Mucosa of descending colon (tissue), 3 donors: ENCODE measurements around the gene HSPA2. TPM values are rescaled to one million over a fixed set of nuclear protein-coding genes. Genes with fewer than 3 reads are reported as not detected.
"Not testable (repeated sequence)": the region's sequence is repeated elsewhere in the genome, so short reads cannot be mapped to it uniquely, and the experiment has no call there.

Experiments used
- ATAC-seq: fragments of 200-7000 bp; cut with Tn5 transposase; one replicate; pipeline ENCODE4 v1.9.1; 2020; ENCODE audit warnings: mild to moderate bottlenecking, moderate library complexity
- DNase-seq, 3 donors: peaks; one replicate each; pipeline ENCODE4 v3.0.0-alpha.2; 2020
- H3K36me3 ChIP-seq: fragments of 200-600 bp; one replicate; pipeline ENCODE4 v1.8.0; 2021; ENCODE audit warnings: low read depth, mild to moderate bottlenecking
- H3K4me1 ChIP-seq: fragments of 200-600 bp; one replicate; pipeline ENCODE4 v1.8.0; 2021; ENCODE audit warnings: low read depth, mild to moderate bottlenecking
- H3K4me3 ChIP-seq: fragments of 200-600 bp; one replicate; pipeline ENCODE4 v1.8.0; 2021; ENCODE audit warnings: mild to moderate bottlenecking
- H3K9me3 ChIP-seq: fragments of 200-600 bp; one replicate; pipeline ENCODE4 v1.8.0; 2021; ENCODE audit warnings: mild to moderate bottlenecking
- CTCF ChIP-seq: fragments of 200-600 bp; IDR thresholded peaks from one replicate; pipeline ENCODE4 v1.8.0; 2022; ENCODE audit warnings: antibody characterized with exemption, mild to moderate bottlenecking
- intact Hi-C, 2 donors: fragments of 100-400 bp; cut with DNase I in 1 of 2; cut with micrococcal nuclease in 1 of 2; formaldehyde crosslinking; loops; one replicate each; pipeline versions ENCODE4 v1.11.0 to v1.11.1; 2022; cut with DNase I, micrococcal nuclease
- total RNA-seq, 3 donors: library from RNA; stranded (reverse); fragmentation: NEBNext Ultra II Directional in 2 of 3; extraction: Animal tissue kit (Norgen Biotek cat#: 25700) in 2 of 3; gene quantifications; one replicate each; pipeline versions ENCODE4 v1.2.1 to v1.2.4, GENCODE V29; 2021 to 2023
- donor health status: DM: no; HTN: no; CAD: no; lungs with moderate emphysema.
- donor health status: DM: no; HTN: no; CAD: no.
- donor health status: DM: no; HTN: yes; CAD: no.

Gene HSPA2
- total RNA-seq, 3 donors from 2014 or later: 28.3 to 99.5 (median 58.2) TPM

DNA sequence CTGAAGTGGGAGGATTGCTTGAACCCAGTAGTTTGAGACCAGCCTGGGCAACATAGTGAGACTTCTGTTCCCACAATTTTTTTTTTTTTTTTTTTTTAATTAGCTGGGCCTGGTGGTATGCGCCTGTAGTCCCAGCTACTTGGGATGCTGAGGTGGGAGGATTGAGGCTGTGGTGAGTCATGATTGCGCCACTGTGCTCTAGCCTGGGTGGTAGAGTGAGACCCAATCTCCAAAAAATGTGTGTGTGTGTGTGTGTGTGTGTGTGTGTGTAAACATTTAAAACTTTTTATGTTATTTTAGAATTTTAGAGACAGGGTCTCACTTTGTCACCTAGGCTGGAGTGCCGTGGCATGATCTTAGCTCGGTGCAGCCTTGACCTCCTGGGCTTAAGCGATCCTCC, 16.0 kb downstream of the HSPA2 start:
- intact Hi-C loops: no loop called here
- no peak for TF ChIP-seq CTCF
- no peak for DNase-seq

GRCh38 chr14:64558216-64558615, 17.7 kb downstream of the HSPA2 start:
- H3K9me3 ChIP-seq, ATAC-seq, DNase-seq, H3K4me1 ChIP-seq, H3K36me3 ChIP-seq, intact Hi-C loops, H3K4me3 ChIP-seq: not testable (repeated sequence)

More for the DNA sequence above, 16.0 kb downstream of the HSPA2 start:
- no peak for ATAC-seq
- H3K4me3 ChIP-seq: no peak overlapping the region
- peaks cover 5% of the 10 kb centered on the region for H3K4me1 ChIP-seq
- no peaks in the 10 kb centered on the region for H3K9me3 ChIP-seq
- no peaks in the 10 kb centered on the region for H3K36me3 ChIP-seq

GRCh38 chr14:64561631-64562030, 21.1 kb downstream of the HSPA2 start:
- H3K9me3 ChIP-seq: no peaks in the 10 kb centered on the region
- H3K4me1 ChIP-seq: no peaks in the 10 kb centered on the region
- DNase-seq (no peak), ATAC-seq (no peak)
- intact Hi-C loops: no loop called here
- H3K36me3 ChIP-seq: no peaks in the 10 kb centered on the region
- no peak for TF ChIP-seq CTCF
- H3K4me3 ChIP-seq: no peak overlapping the region

GRCh38 chr14:64562436-64562835, 21.9 kb downstream of the HSPA2 start:
- TF ChIP-seq CTCF: no peak
- no peaks in the 10 kb centered on the region for H3K36me3 ChIP-seq
- ATAC-seq (peak; percentile 81), DNase-seq (peak in 1 of 3 donors; percentile 38)
- no peaks in the 10 kb centered on the region for H3K4me1 ChIP-seq
- intact Hi-C loops: no loop called here
- H3K9me3 ChIP-seq: no peaks in the 10 kb centered on the region
- no peak overlapping the region for H3K4me3 ChIP-seq

DNA sequence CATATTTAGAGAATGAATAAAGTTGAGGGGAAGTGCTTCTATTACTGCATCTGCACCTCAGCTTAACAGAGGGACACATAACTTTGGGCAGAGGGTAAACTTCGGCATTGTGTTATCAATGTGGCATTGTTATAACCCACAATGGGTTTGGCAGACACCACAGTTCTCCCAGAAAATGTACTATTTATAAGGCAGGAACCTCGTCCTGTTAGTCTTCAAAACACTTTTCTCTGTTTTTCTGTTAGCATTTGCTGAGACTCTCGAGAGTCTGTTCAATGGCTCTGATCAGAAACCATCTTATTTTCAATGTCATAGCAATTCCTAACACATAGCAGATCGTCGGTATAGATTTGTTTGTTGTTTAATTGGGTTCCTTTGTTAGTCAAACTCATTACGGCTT, 23.2 kb downstream of the HSPA2 start:
- Histone ChIP-seq H3K36me3 (no peaks in the 10 kb centered on the region), H3K9me3 (no peaks in the 10 kb centered on the region), H3K4me3 (no peak overlapping the region), H3K4me1 (no peaks in the 10 kb centered on the region)
- DNase-seq (no peak), ATAC-seq (no peak)
- intact Hi-C loops: no loop called here
- TF ChIP-seq CTCF: no peak

- no peaks in the 10 kb centered on the region for H3K36me3 ChIP-seq
- intact Hi-C loops: no loop called here
- no peak overlapping the region for H3K4me3 ChIP-seq
- no peaks in the 10 kb centered on the region for H3K9me3 ChIP-seq
- no peaks in the 10 kb centered on the region for H3K4me1 ChIP-seq
- no peak for DNase-seq
- no peak for TF ChIP-seq CTCF
- no peak for ATAC-seq
Measured at GRCh38 chr14:64566651-64567122, 26.1 kb downstream of the HSPA2 start.
